K562 (cell line): Measurements from ENCODE around the gene PRR29. TPM values are rescaled to one million over a fixed set of nuclear protein-coding genes. Genes with fewer than 3 reads are reported as not detected.

Source experiments
- ATAC-seq: fragments of 200-7000 bp; cut with Tn5 transposase; 3 replicates; pipeline ENCODE4 v1.9.1; 2020; ENCODE audit warnings: moderate library complexity
- BruUV-seq: library from RNA; stranded (reverse); fragments of 400-500 nt; replicated peaks from 2 replicates; lab custom pipeline; 2021; lab: Mats Ljungman, UMichigan
- CTCF ChIA-PET: fragments of 300-600 bp; formaldehyde crosslinking; extraction: SDS; loops from one replicate; lab custom pipeline; 2021; ENCODE audit warnings: low intra/inter-chr PET ratio; lab: Yijun Ruan, JAX
- POLR2A ChIA-PET: fragments of 300-600, 350-650 bp; sonication (Branson Sonifier 250); formaldehyde crosslinking; extraction: SDS; loops from one replicate; lab custom pipeline; 2021; ENCODE audit warnings: antibody characterized with exemption, inconsistent platforms; lab: Yijun Ruan, JAX
- DNase-seq, 4 experiments: peaks; one replicate each; pipeline versions ENCODE4 v3.0.0 to v3.0.0-alpha.2; 2011 to 2018; ENCODE audit warnings: low spot score in 3 of 4, mixed read lengths in 3 of 4; ENCODE audit errors: extremely low read depth in 1 of 4
- FAIRE-seq: peaks from 2 replicates; lab custom pipeline; 2011; peaks lifted over from hg19 to GRCh38; lab: Jason Lieb, UNC
- H2AFZ ChIP-seq: 2 replicates; pipeline ENCODE4 v1.6.0; 2011; ENCODE audit warnings: low read depth, low read length, control low read depth, inconsistent platforms
- H3K27ac ChIP-seq: fragments of 200-600 bp; 3 replicates; pipeline ENCODE4 v1.8.0; 2011; ENCODE audit warnings: low read depth, mild to moderate bottlenecking, control low read depth, inconsistent platforms, low read length, moderate library complexity, mixed read lengths; ENCODE audit errors: extremely low read depth
- H3K27me3 ChIP-seq, 2 experiments: fragments of 300-600 bp in 1 of 2; 2 replicates in 1 of 2; 3 replicates in 1 of 2; pipeline versions ENCODE4 v1.6.0 to v1.8.0; 2011; ENCODE audit warnings: inconsistent platforms in 2 of 2, low read length in 2 of 2, mild to moderate bottlenecking in 1 of 2, mixed read lengths in 1 of 2, moderate library complexity in 1 of 2; ENCODE audit not compliant: control insufficient read depth in 2 of 2, insufficient read depth in 2 of 2
- H3K36me3 ChIP-seq: fragments of 300-600 bp; 3 replicates; pipeline ENCODE4 v1.8.0; 2011; ENCODE audit warnings: mild to moderate bottlenecking, low read length, inconsistent platforms; ENCODE audit not compliant: control insufficient read depth, insufficient read depth
- H3K4me1 ChIP-seq, 2 experiments: fragments of 200-600 bp in 1 of 2; replicated peaks in 1 of 2; 2 replicates in 1 of 2; 3 replicates in 1 of 2; pipeline versions ENCODE4 v1.5.1 to v1.8.0; 2011; ENCODE audit warnings: inconsistent platforms in 2 of 2, low read length in 2 of 2, mild to moderate bottlenecking in 1 of 2, mixed read lengths in 1 of 2, moderate library complexity in 1 of 2; ENCODE audit not compliant: control insufficient read depth in 2 of 2, insufficient read depth in 2 of 2
- H3K4me2 ChIP-seq: 2 replicates; pipeline ENCODE4 v1.6.1; 2011; ENCODE audit warnings: low read length, control low read depth, inconsistent platforms, mixed read lengths; ENCODE audit not compliant: insufficient read depth
- H3K4me3 ChIP-seq: fragments of 200-600 bp; sonication (generic), shearing (Covaris generic); 2 replicates; pipeline ENCODE4 v1.5.1; 2016; ENCODE audit warnings: control low read depth, inconsistent platforms
- H3K79me2 ChIP-seq: fragments of 200-600 bp; 3 replicates; pipeline ENCODE4 v1.8.0; 2011; ENCODE audit warnings: low read length, inconsistent platforms; ENCODE audit not compliant: control insufficient read depth, insufficient read depth
- H3K9ac ChIP-seq, 2 experiments: 2 replicates each; pipeline versions ENCODE4 v1.6.0 to v1.6.1; 2011; ENCODE audit warnings: low read depth in 2 of 2, low read length in 2 of 2, control low read depth in 1 of 2, inconsistent platforms in 1 of 2, mild to moderate bottlenecking in 1 of 2, mixed read lengths in 1 of 2; ENCODE audit not compliant: insufficient read depth in 1 of 2
- H3K9me1 ChIP-seq: one replicate; pipeline ENCODE4 v1.6.0; 2011; ENCODE audit warnings: inconsistent platforms, mild to moderate bottlenecking, low read length, moderate library complexity; ENCODE audit not compliant: control insufficient read depth, insufficient read depth
- H3K9me3 ChIP-seq: replicated peaks from 2 replicates; pipeline ENCODE4 v1.5.1; 2011; ENCODE audit warnings: low read depth, low read length, inconsistent platforms; ENCODE audit not compliant: control insufficient read depth, insufficient read depth
- H4K20me1 ChIP-seq: replicated peaks from 2 replicates; pipeline ENCODE4 v1.6.1; 2011; ENCODE audit warnings: low read length, inconsistent platforms, mixed read lengths; ENCODE audit not compliant: control insufficient read depth, insufficient read depth
- ZNF140 ChIP-seq: fragments of 250-450 bp; sonication (Bioruptor Pico); IDR thresholded peaks from 2 replicates; pipeline ENCODE4 v1.8.0; 2021; ENCODE audit warnings: moderate library complexity, mild to moderate bottlenecking, inconsistent platforms
- ZNF740 ChIP-seq, 3 experiments: fragments of 200-800 bp in 1 of 3; sonication (Bioruptor generic) in 1 of 3; sonication (generic) in 1 of 3; formaldehyde crosslinking in 1 of 3; IDR thresholded peaks; 2 replicates each; pipeline versions ENCODE4 v1.6.1 to v1.8.0; 2016 to 2022; ENCODE audit warnings: mild to moderate bottlenecking in 2 of 3, missing compliant biosample characterization in 2 of 3, missing genetic modification characterization in 2 of 3, missing genetic modification reagents in 1 of 3
- WGBS: fragments of 100-300 bp; shearing (Covaris generic); methylation state at CpG from one replicate; pipeline ENCODE4 v1.1.6; 2016; ENCODE audit warnings: low coverage, mixed read lengths; ENCODE audit not compliant: insufficient coverage; ENCODE audit errors: missing lambda C conversion rate; 5-methylcytosine and 5-hydroxymethylcytosine counted together
- in situ Hi-C: fragments of 300-500 bp; cut with MboI; formaldehyde crosslinking; loops from 4 replicates; pipeline ENCODE4 v1.15.0; 2018; ENCODE audit warnings: inconsistent platforms, mixed read lengths
- intact Hi-C: fragments of 100-400 bp; cut with micrococcal nuclease; formaldehyde crosslinking; loops from 2 replicates; pipeline ENCODE4 v1.14.2; 2022
- polyA plus RNA-seq, 8 experiments: library from polyadenylated mRNA; depleted of rRNA in 4 of 8; stranded (reverse) in 5 of 8; unstranded in 3 of 8; fragments of >200 nt; fragmentation: Nextera tagmentation in 2 of 8; fragmentation: Illumina TruSeq in 1 of 8; extraction: Ambion mirVana in 2 of 8; extraction: Trizol in 1 of 8; gene quantifications; 2 replicates each; pipeline versions ENCODE4 v1.2.1 to v1.2.3, GENCODE V29; 2011 to 2014; ENCODE audit warnings: inconsistent platforms in 1 of 8, missing spikeins in 1 of 8
- total RNA-seq, 7 experiments: library from RNA; depleted of rRNA in 6 of 7; stranded (reverse); fragments of >200 nt in 6 of 7; fragmentation: Illumina TruSeq in 2 of 7; extraction: Trizol in 2 of 7; gene quantifications; 2 replicates each; pipeline versions ENCODE4 v1.2.1 to v1.2.3, GENCODE V29; 2011 to 2021; ENCODE audit warnings: low replicate concordance in 1 of 7

Gene PRR29
- total and polyA plus RNA-seq, 9 of the 15 experiments (the other 6 are each of a cell fraction or from before 2014, with no cell fraction given), result 0.08 to 0.58 (median 0.15) TPM; not detected in 5

DNA sequence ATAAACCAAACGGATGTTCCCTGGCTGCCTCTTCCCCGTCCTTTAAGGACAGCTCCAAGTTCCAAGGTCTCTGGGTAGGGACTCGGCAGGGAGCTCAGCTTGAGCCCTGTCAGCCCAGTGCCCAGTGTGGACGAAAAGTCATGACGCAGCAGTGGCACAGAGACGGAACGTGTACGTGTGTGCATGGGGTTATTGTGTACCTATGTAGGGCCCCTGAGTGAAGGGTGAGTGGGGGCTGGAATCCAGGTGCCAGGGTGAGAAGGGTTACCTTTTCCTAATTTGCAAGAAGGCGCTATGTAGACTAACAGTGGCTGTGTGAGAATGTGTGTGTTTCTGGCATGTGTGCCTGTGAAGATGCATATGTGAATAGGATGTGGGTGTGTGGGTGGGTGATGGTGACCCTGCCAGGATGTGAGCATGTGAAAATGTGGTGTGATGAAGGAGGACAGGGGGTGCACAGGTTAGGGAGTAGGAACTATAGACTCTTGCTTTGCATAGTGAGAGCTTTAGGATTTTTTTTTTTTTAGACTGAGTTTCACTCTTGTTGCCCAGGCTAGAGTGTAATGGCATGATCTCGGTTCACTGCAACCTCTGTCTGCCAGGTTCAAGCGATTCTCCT, 31.4 kb upstream of the PRR29 start:
- no TSS peak for BruUV-seq
- peaks cover 8 to 19% of the 10 kb centered on the region in 2 experiments; a peak in 4 of 5 replicates for H3K4me1 ChIP-seq
- no peaks in the 10 kb centered on the region for H4K20me1 ChIP-seq
- intact Hi-C loops, result no loop called here
- no peak overlapping the region for H3K4me2 ChIP-seq
- H3K9me3 ChIP-seq, result no peaks in the 10 kb centered on the region
- ChIA-PET POLR2A (interaction anchor here (1.7 kb wide), 1 partner anchor 10 kb away, joined by 6 read pairs; no protein-coding TSS in a partner anchor), CTCF (no interaction called here)
- H3K9ac ChIP-seq, result no peak overlapping the region
- no peaks in the 10 kb centered on the region for H3K36me3 ChIP-seq
- H3K79me2 ChIP-seq, result no peaks in the 10 kb centered on the region
- WGBS, result 38% methylated on average over 11 of the region's 11 CpGs
- no peak for ATAC-seq
- no peak overlapping the region for H3K27ac ChIP-seq
- peaks cover 2% of the 10 kb centered on the region for H3K9me1 ChIP-seq
- no peak overlapping the region for H2AFZ ChIP-seq
- FAIRE-seq, result no peak
- peaks cover 2 to 17% of the 10 kb centered on the region in 2 experiments; a peak in 3 of 5 replicates for H3K27me3 ChIP-seq
- no peak overlapping the region for H3K4me3 ChIP-seq
- no peak for DNase-seq
- TF ChIP-seq ZNF140, result no peak
- no peak for TF ChIP-seq ZNF740 (CRISPR knock-in tag; IDR thresholded peaks at IDR 0.05)
- no peak for TF ChIP-seq ZNF740 (tag; IDR thresholded peaks at IDR 0.05)
- in situ Hi-C loops, result no loop called here
